NCI-H1417 (cell line): ENCODE results near the gene BAAT.
A peak's percentile ranks its signal among the peaks of the same experiment; 100 is the strongest.
"Not testable (repeated sequence)": the region's sequence is repeated elsewhere in the genome, so short reads cannot be mapped to it uniquely, and the experiment has no call there.

Experiments
- DNase-seq, 3 experiments: peaks; one replicate each; lab custom pipeline; 2025; lab: John Stamatoyannopoulos, UW

The BAAT gene

GRCh38 chr9:101360647-101361046 lies 24.2 kb downstream of the BAAT start:
- DNase-seq = no peak

GRCh38 chr9:101359679-101360078 lies 25.1 kb downstream of the BAAT start:
- no peak for DNase-seq

- DNase-seq = no peak
Observed at GRCh38 chr9:101356619-101357018, 28.2 kb downstream of the BAAT start.

GRCh38 chr9:101354765-101355708 lies 29.8 kb downstream of the BAAT start:
- no peak for DNase-seq

- no peak for DNase-seq
Observed at GRCh38 chr9:101354143-101354764, 30.6 kb downstream of the BAAT start.

GRCh38 chr9:101353683-101354082 lies 31.1 kb downstream of the BAAT start:
- no peak for DNase-seq

- no peak for DNase-seq
Observed at GRCh38 chr9:101352892-101353463, 31.8 kb downstream of the BAAT start.

GRCh38 chr9:101350285-101350684 lies 34.5 kb downstream of the BAAT start:
- DNase-seq = no peak

- no peak for DNase-seq
Observed at GRCh38 chr9:101342595-101342994, 42.2 kb downstream of the BAAT start.

- no peak for DNase-seq
Observed at GRCh38 chr9:101341958-101342357, 42.8 kb downstream of the BAAT start.

- no peak for DNase-seq
Observed at GRCh38 chr9:101337237-101337636, 47.6 kb downstream of the BAAT start.

GRCh38 chr9:101336091-101336490 lies 48.7 kb downstream of the BAAT start:
- DNase-seq = no peak

GRCh38 chr9:101333926-101334702 lies 50.7 kb downstream of the BAAT start:
- DNase-seq = no peak

- no peak for DNase-seq
Observed at GRCh38 chr9:101333490-101333889, 51.3 kb downstream of the BAAT start.

GRCh38 chr9:101332362-101332761 lies 52.4 kb downstream of the BAAT start:
- DNase-seq = no peak

GRCh38 chr9:101327422-101327909 lies 57.3 kb downstream of the BAAT start:
- DNase-seq = not testable (repeated sequence)

- DNase-seq = peak in 2 of 3 experiments; percentile 65 to 88
Observed at GRCh38 chr9:101326501-101326900, 58.3 kb downstream of the BAAT start.

- no peak for DNase-seq
Observed at GRCh38 chr9:101326035-101326434, 58.8 kb downstream of the BAAT start.

- DNase-seq = peak in 1 of 3 experiments; percentile 17
Observed at GRCh38 chr9:101325053-101325452, 59.8 kb downstream of the BAAT start.

- no peak for DNase-seq
Observed at GRCh38 chr9:101324245-101324804, 60.5 kb downstream of the BAAT start.

- DNase-seq = no peak
Observed at GRCh38 chr9:101323129-101323528, 61.7 kb downstream of the BAAT start.

- no peak for DNase-seq
Observed at GRCh38 chr9:101317735-101318134, 67.1 kb downstream of the BAAT start.
